H9 (cell line): ENCODE data around the gene LCNL1. TPM values are rescaled to one million over a fixed set of nuclear protein-coding genes. Genes with fewer than 3 reads are reported as not detected.

Experiments used
- DNase-seq: peaks from one replicate; pipeline ENCODE4 v3.0.0-alpha.2; 2017
- H2AFZ ChIP-seq: one replicate; pipeline ENCODE4 v1.6.1; 2013; ENCODE audit warnings: mild to moderate bottlenecking, low read length, control low read depth, moderate library complexity
- H2AK5ac ChIP-seq: 2 replicates; pipeline ENCODE4 v1.6.1; 2013; ENCODE audit warnings: low read length, control low read depth, mixed read lengths; ENCODE audit not compliant: insufficient read length
- H2BK120ac ChIP-seq: one replicate; pipeline ENCODE4 v1.6.1; 2013; ENCODE audit warnings: low read depth, mild to moderate bottlenecking, low read length, control low read depth, inconsistent platforms; ENCODE audit not compliant: poor library complexity, severe bottlenecking
- H2BK12ac ChIP-seq: 2 replicates; pipeline ENCODE4 v1.6.1; 2013; ENCODE audit warnings: low read length, control low read depth, mixed read lengths, low read depth; ENCODE audit not compliant: insufficient read length
- H2BK15ac ChIP-seq: 2 replicates; pipeline ENCODE4 v1.6.1; 2013; ENCODE audit warnings: low read depth, low read length, control low read depth
- H2BK20ac ChIP-seq: one replicate; pipeline ENCODE4 v1.6.1; 2013; ENCODE audit warnings: low read depth, mild to moderate bottlenecking, low read length, control low read depth, inconsistent platforms; ENCODE audit not compliant: poor library complexity, severe bottlenecking
- H2BK5ac ChIP-seq: 2 replicates; pipeline ENCODE4 v1.6.1; 2013; ENCODE audit warnings: low read length, control low read depth, mixed read lengths; ENCODE audit not compliant: insufficient read length
- H3K14ac ChIP-seq: 2 replicates; pipeline ENCODE4 v1.6.1; 2013; ENCODE audit warnings: low read length, control low read depth; ENCODE audit not compliant: insufficient read depth
- H3K18ac ChIP-seq: 2 replicates; pipeline ENCODE4 v1.6.1; 2013; ENCODE audit warnings: low read depth, mild to moderate bottlenecking, mixed read lengths, low read length, control low read depth; ENCODE audit not compliant: insufficient read length
- H3K23ac ChIP-seq: 2 replicates; pipeline ENCODE4 v1.6.1; 2013; ENCODE audit warnings: low read length, control low read depth, mixed read lengths, low read depth; ENCODE audit not compliant: insufficient read length
- H3K23me2 ChIP-seq: 2 replicates; pipeline ENCODE4 v1.6.1; 2013; ENCODE audit warnings: low read depth, mild to moderate bottlenecking, mixed read lengths, low read length, control low read depth; ENCODE audit not compliant: insufficient read length, poor library complexity, severe bottlenecking
- H3K27ac ChIP-seq: 2 replicates; pipeline ENCODE4 v1.5.1; 2013; ENCODE audit warnings: low read length, control low read depth, mixed read lengths, low read depth; ENCODE audit not compliant: insufficient read length
- H3K27me3 ChIP-seq: 2 replicates; pipeline ENCODE4 v1.6.1; 2013; ENCODE audit warnings: low read length, control low read depth, inconsistent platforms; ENCODE audit not compliant: insufficient read depth
- H3K4ac ChIP-seq: 2 replicates; pipeline ENCODE4 v1.6.1; 2013; ENCODE audit warnings: low read depth, mild to moderate bottlenecking, control low read depth, inconsistent platforms, low read length, moderate library complexity
- H3K4me1 ChIP-seq: 2 replicates; pipeline ENCODE4 v1.6.1; 2013; ENCODE audit warnings: low read length, control low read depth, inconsistent platforms; ENCODE audit not compliant: insufficient read depth
- H3K4me2 ChIP-seq: 2 replicates; pipeline ENCODE4 v1.6.1; 2013; ENCODE audit warnings: low read length, control low read depth, mixed read lengths; ENCODE audit not compliant: insufficient read length, insufficient read depth
- H3K56ac ChIP-seq: 2 replicates; pipeline ENCODE4 v1.6.1; 2013; ENCODE audit warnings: low read depth, mild to moderate bottlenecking, mixed read lengths, low read length, control low read depth; ENCODE audit not compliant: insufficient read length
- H3K79me1 ChIP-seq: 2 replicates; pipeline ENCODE4 v1.6.1; 2013; ENCODE audit warnings: low read depth, mild to moderate bottlenecking, moderate library complexity, low read length, control low read depth, inconsistent platforms; ENCODE audit not compliant: insufficient read depth, poor library complexity, severe bottlenecking
- H3K79me2 ChIP-seq: 2 replicates; pipeline ENCODE4 v1.6.1; 2013; ENCODE audit warnings: low read length, control low read depth, inconsistent platforms; ENCODE audit not compliant: insufficient read depth
- H3K9ac ChIP-seq: 2 replicates; pipeline ENCODE4 v1.6.1; 2013; ENCODE audit warnings: low read length, control low read depth, mixed read lengths; ENCODE audit not compliant: insufficient read length; ENCODE audit errors: extremely low read depth
- H3K9me3 ChIP-seq: one replicate; pipeline ENCODE4 v1.6.1; 2013; ENCODE audit warnings: low read depth, low read length, inconsistent platforms; ENCODE audit not compliant: control insufficient read depth
- H3T11ph ChIP-seq: one replicate; pipeline ENCODE4 v1.6.1; 2013; ENCODE audit warnings: mild to moderate bottlenecking, low read length, control low read depth, inconsistent platforms
- H4K20me1 ChIP-seq: one replicate; pipeline ENCODE4 v1.6.1; 2013; ENCODE audit not compliant: control insufficient read depth, insufficient read length, insufficient read depth
- H4K5ac ChIP-seq: 2 replicates; pipeline ENCODE4 v1.6.1; 2013; ENCODE audit warnings: low read depth, mild to moderate bottlenecking, mixed read lengths, low read length, control low read depth; ENCODE audit not compliant: insufficient read length
- H4K8ac ChIP-seq: replicated peaks from 2 replicates; pipeline ENCODE4 v1.6.1; 2013; ENCODE audit warnings: low read length, control low read depth, mixed read lengths, low read depth; ENCODE audit not compliant: insufficient read length
- H4K91ac ChIP-seq: 2 replicates; pipeline ENCODE4 v1.6.1; 2013; ENCODE audit warnings: low read depth, mild to moderate bottlenecking, moderate library complexity, mixed read lengths, low read length, control low read depth; ENCODE audit not compliant: insufficient read length
- H3K27ac Mint-ChIP-seq, 3 experiments: 2 replicates in 2 of 3; 3 replicates in 1 of 3; pipeline ENCODE4 v1.8.0; 2020 to 2021; ENCODE audit warnings: mixed read lengths in 3 of 3, mild to moderate bottlenecking in 1 of 3, moderate library complexity in 1 of 3
- H3K27me3 Mint-ChIP-seq: 2 replicates; pipeline ENCODE4 v1.8.0; 2021; ENCODE audit warnings: low read depth, mild to moderate bottlenecking, moderate library complexity, mixed read lengths
- H3K36me3 Mint-ChIP-seq, 3 experiments: 2 replicates in 2 of 3; 3 replicates in 1 of 3; pipeline ENCODE4 v1.8.0; 2020 to 2021; ENCODE audit warnings: low read depth in 3 of 3, mixed read lengths in 3 of 3; ENCODE audit not compliant: insufficient read depth in 1 of 3
- H3K4me1 Mint-ChIP-seq, 2 experiments: 2 replicates each; pipeline ENCODE4 v1.8.0; 2020; ENCODE audit warnings: mixed read lengths in 2 of 2
- H3K4me3 Mint-ChIP-seq, 2 experiments: 2 replicates in 1 of 2; 3 replicates in 1 of 2; pipeline ENCODE4 v1.8.0; 2020 to 2021; ENCODE audit warnings: mild to moderate bottlenecking in 2 of 2, mixed read lengths in 2 of 2, moderate library complexity in 1 of 2
- H3K9me3 Mint-ChIP-seq, 2 experiments: 2 replicates in 1 of 2; 3 replicates in 1 of 2; pipeline ENCODE4 v1.8.0; 2020; ENCODE audit warnings: mild to moderate bottlenecking in 2 of 2, mixed read lengths in 2 of 2, moderate library complexity in 1 of 2
- CTCF ChIP-seq: fragments of 200-600 bp; sonication (generic); conservative IDR thresholded peaks from 3 replicates; pipeline ENCODE4 v1.8.0; 2021; ENCODE audit warnings: antibody characterized with exemption, mild to moderate bottlenecking
- whole genome bisulfite sequencing: extraction: QIAGEN DNeasy Blood & Tissue Kit; methylation state at CpG from one replicate; pipeline ENCODE4 v1.1.7; 2013; ENCODE audit warnings: missing lambda C conversion rate, low lambda C conversion rate, mixed read lengths; ENCODE audit not compliant: insufficient read length; ENCODE audit errors: extremely low coverage; 5-methylcytosine and 5-hydroxymethylcytosine counted together
- total RNA-seq: library from RNA; stranded (reverse); gene quantifications from 2 replicates; pipeline ENCODE4 v1.2.1, GENCODE V29; 2021

The LCNL1 gene
- total RNA-seq, 1 experiment from 2014 or later = 0.20 TPM

- TF ChIP-seq CTCF = no peak
- Histone ChIP-seq H3K23ac (no peak overlapping the region), H2BK20ac (no peak overlapping the region), H2AFZ (no peak overlapping the region), H2AK5ac (no peak overlapping the region), H3K4ac (no peak overlapping the region), H3K27me3 (no peaks in the 10 kb centered on the region), H2BK120ac (no peak overlapping the region), H3K18ac (no peak overlapping the region), H3K27ac (no peak overlapping the region), H3K79me2 (no peaks in the 10 kb centered on the region), H2BK5ac (no peak overlapping the region), H2BK15ac (no peak overlapping the region), H3K4me1 (no peaks in the 10 kb centered on the region), H3K23me2 (peaks cover 2% of the 10 kb centered on the region), H3K14ac (no peak overlapping the region), H3K79me1 (no peaks in the 10 kb centered on the region), H3K4me2 (no peak overlapping the region), H3K56ac (no peak overlapping the region), H2BK12ac (no peak overlapping the region), H3K9me3 (no peaks in the 10 kb centered on the region), H3K9ac (no peak overlapping the region), H4K91ac (no peak overlapping the region), H4K8ac (no peak overlapping the region), H3T11ph (no peak overlapping the region), H4K20me1 (peaks cover 2% of the 10 kb centered on the region), H4K5ac (no peak overlapping the region)
- H3K4me3 Mint-ChIP-seq = no peak overlapping the region
- WGBS = no CpG with 5 or more reads among the region's 25 CpGs
- no peaks in the 10 kb centered on the region; a peak in 1 of 7 replicates for H3K36me3 Mint-ChIP-seq
- H3K27ac Mint-ChIP-seq = no peak overlapping the region
- 0 out of 4 replicates have a peak, but pooled peaks cover 0 to 2% of the 10 kb centered on the region in 2 experiments for H3K4me1 Mint-ChIP-seq
- no peak for DNase-seq
- peaks cover 8% of the 10 kb centered on the region for H3K27me3 Mint-ChIP-seq
- H3K9me3 Mint-ChIP-seq = peaks cover 6% of the 10 kb centered on the region in 2 experiments; a peak in 4 of 5 replicates
Measured at GRCh38 chr9:136954270-136955083, 28.3 kb upstream of the LCNL1 start.
